PFSK-1 (cell line): Measurements from ENCODE around the gene CLPTM1L.

Source experiments
- FOXP2 ChIP-seq: optimal IDR thresholded peaks from 2 replicates; pipeline ENCODE3; 2011; ENCODE audit warnings: borderline replicate concordance, control low read depth, inconsistent platforms; ENCODE audit not compliant: insufficient read depth; ENCODE audit errors: extremely low read length, extremely low read depth
- POLR2AphosphoS5 ChIP-seq: IDR thresholded peaks from 2 replicates; pipeline ENCODE4 v1.6.1; 2012; ENCODE audit warnings: low read depth, mild to moderate bottlenecking, control low read depth, low read length, moderate library complexity
- REST ChIP-seq, 2 experiments: IDR thresholded peaks; 2 replicates each; pipeline versions ENCODE4 v1.6.1 to v1.8.0; 2011 to 2012; ENCODE audit warnings: low read depth in 2 of 2, low read length in 2 of 2, control low read depth in 1 of 2, inconsistent platforms in 1 of 2, mild to moderate bottlenecking in 1 of 2, moderate library complexity in 1 of 2; ENCODE audit not compliant: insufficient read depth in 1 of 2
- SIN3A ChIP-seq: IDR thresholded peaks from 2 replicates; pipeline ENCODE4 v1.6.1; 2012; ENCODE audit warnings: mild to moderate bottlenecking, low read length, moderate library complexity, borderline replicate concordance; ENCODE audit not compliant: insufficient read depth

GRCh38 chr5:1314564-1314982 lies 30.3 kb downstream of the CLPTM1L start:
- TF ChIP-seq SIN3A, result no peak
- TF ChIP-seq POLR2AphosphoS5, result no peak
- TF ChIP-seq REST (IDR thresholded peaks at IDR 0.05; ENCODE audit: insufficient read depth in 1 of 2, low read depth in 2 of 2, low read length in 2 of 2), result no peak
- TF ChIP-seq FOXP2, result no peak
